Measurements from ENCODE around the gene SPTB. TPM values are rescaled to one million over a fixed set of nuclear protein-coding genes. Genes with fewer than 3 reads are reported as not detected.

The SPTB gene
- total RNA-seq, 1 experiment from 2014 or later, result 0.13 TPM

- CTCF ChIA-PET, result no interaction called here
- intact Hi-C loops (cut with micrococcal nuclease; ENCODE audit: unreplicated experiment) (no loop called here), in situ Hi-C loops (cut with HindIII; ENCODE audit: low pct_unique_long_range_greater_than_20kb, low sequenced_read_pairs) (no loop called here)
- H3K4me3 ChIP-seq (ENCODE audit: low read depth in 2 of 2, low read length in 2 of 2), result no peak overlapping the region
- peaks cover 12% of the 10 kb centered on the region for H3K27me3 ChIP-seq (ENCODE audit: control insufficient read depth, insufficient read depth, low read length)
- no peak overlapping the region for H3K27ac ChIP-seq (ENCODE audit: low read length)
- no peak for ATAC-seq
- no peak for DNase-seq (ENCODE audit: low read depth, low spot score)
- no peaks in the 10 kb centered on the region for H3K9me3 ChIP-seq (ENCODE audit: control insufficient read depth, insufficient read depth, low read depth, low read length)
- H3K4me1 ChIP-seq (ENCODE audit: control insufficient read depth, insufficient read depth, low read length), result no peaks in the 10 kb centered on the region
- no TSS peak for BruUV-seq (replicated peaks)
- H3K36me3 ChIP-seq (ENCODE audit: control insufficient read depth, insufficient read depth, low read length), result no peaks in the 10 kb centered on the region
- no peak for TF ChIP-seq SIN3A (IDR thresholded peaks at IDR 0.05; ENCODE audit: borderline replicate concordance, insufficient read depth, low read depth, low read length)
- no peak for TF ChIP-seq CTCF (IDR thresholded peaks at IDR 0.05)
- no peak for TF ChIP-seq TCF7L2 (IDR thresholded peaks at IDR 0.05; ENCODE audit: low read depth, low read length)
- POLR2A ChIA-PET, result no interaction called here
These were observed 10.9 kb downstream of the SPTB start for GRCh38 chr14:64868841-64869240.

DNA sequence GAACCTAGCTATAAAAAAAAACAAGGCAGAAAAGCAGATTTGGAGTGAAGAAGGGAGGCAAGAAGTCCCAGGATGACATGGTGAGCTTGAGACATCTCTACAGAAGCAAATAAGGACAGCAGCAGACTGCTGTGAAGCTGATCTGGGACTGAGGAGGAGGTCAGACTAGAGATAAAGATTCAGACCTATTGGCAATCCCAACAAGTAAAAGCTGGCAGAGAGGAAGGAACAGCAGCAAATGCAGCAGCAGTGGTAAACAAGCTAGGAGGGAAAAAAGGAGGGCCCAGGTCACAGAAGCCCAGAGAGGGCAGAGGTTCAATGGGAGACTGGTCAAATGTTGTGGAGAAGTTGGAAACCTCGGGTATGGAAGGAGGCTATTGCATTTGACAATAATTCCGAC, 11.3 kb downstream of the SPTB start:
- no peaks in the 10 kb centered on the region for H3K9me3 ChIP-seq (ENCODE audit: control insufficient read depth, insufficient read depth, low read depth, low read length)
- no peak overlapping the region for H3K27ac ChIP-seq (ENCODE audit: low read length)
- no peak for TF ChIP-seq REST (IDR thresholded peaks at IDR 0.05; ENCODE audit: insufficient read depth in 1 of 2, low read depth in 2 of 2, low read length in 1 of 2)
- intact Hi-C loops (cut with micrococcal nuclease; ENCODE audit: unreplicated experiment), result no loop called here
- H3K36me3 ChIP-seq (ENCODE audit: control insufficient read depth, insufficient read depth, low read length), result no peaks in the 10 kb centered on the region
- no peak for DNase-seq (ENCODE audit: low read depth, low spot score)
- CTCF ChIA-PET, result no interaction called here
- peaks cover 12% of the 10 kb centered on the region for H3K27me3 ChIP-seq (ENCODE audit: control insufficient read depth, insufficient read depth, low read length)
- BruUV-seq (replicated peaks), result no TSS peak
- no peak for ATAC-seq
- no peak overlapping the region for H3K4me3 ChIP-seq (ENCODE audit: low read depth in 2 of 2, low read length in 2 of 2)
- in situ Hi-C loops (cut with HindIII; ENCODE audit: low pct_unique_long_range_greater_than_20kb, low sequenced_read_pairs), result no loop called here
- no peaks in the 10 kb centered on the region for H3K4me1 ChIP-seq (ENCODE audit: control insufficient read depth, insufficient read depth, low read length)
- POLR2A ChIA-PET, result no interaction called here

GRCh38 chr14:64867182-64867581, 12.5 kb downstream of the SPTB start:
- ATAC-seq (no peak), DNase-seq (ENCODE audit: low read depth, low spot score) (no peak)
- H3K4me1 ChIP-seq (ENCODE audit: control insufficient read depth, insufficient read depth, low read length), result no peaks in the 10 kb centered on the region
- no peaks in the 10 kb centered on the region for H3K36me3 ChIP-seq (ENCODE audit: control insufficient read depth, insufficient read depth, low read length)
- no peaks in the 10 kb centered on the region for H3K9me3 ChIP-seq (ENCODE audit: control insufficient read depth, insufficient read depth, low read depth, low read length)
- TF ChIP-seq CTCF (IDR thresholded peaks at IDR 0.05) (no peak), POLR2AphosphoS5 (IDR thresholded peaks at IDR 0.05; ENCODE audit: low read depth, low read length) (no peak), SIN3A (IDR thresholded peaks at IDR 0.05; ENCODE audit: borderline replicate concordance, insufficient read depth, low read depth, low read length) (no peak), TCF7L2 (IDR thresholded peaks at IDR 0.05; ENCODE audit: low read depth, low read length) (no peak), REST (IDR thresholded peaks at IDR 0.05; ENCODE audit: insufficient read depth in 1 of 2, low read depth in 2 of 2, low read length in 1 of 2) (no peak)
- H3K27ac ChIP-seq (ENCODE audit: low read length), result no peak overlapping the region
- ChIA-PET CTCF (no interaction called here), POLR2A (no interaction called here)
- H3K4me3 ChIP-seq (ENCODE audit: low read depth in 2 of 2, low read length in 2 of 2), result no peak overlapping the region
- BruUV-seq (replicated peaks), result no TSS peak
- intact Hi-C loops (cut with micrococcal nuclease; ENCODE audit: unreplicated experiment), result no loop called here
- H3K27me3 ChIP-seq (ENCODE audit: control insufficient read depth, insufficient read depth, low read length), result peaks cover 12% of the 10 kb centered on the region
- in situ Hi-C loops (cut with HindIII; ENCODE audit: low pct_unique_long_range_greater_than_20kb, low sequenced_read_pairs), result no loop called here
